GM12892 (cell line): ENCODE results near the gene PRKAR2B. TPM values are rescaled to one million over a fixed set of nuclear protein-coding genes. Genes with fewer than 3 reads are reported as not detected.

Source experiments
- DNase-seq: peaks from one replicate; pipeline ENCODE4 v3.0.0; 2011; ENCODE audit not compliant: insufficient read length
- FAIRE-seq: peaks from 2 replicates; lab custom pipeline; 2011; peaks lifted over from hg19 to GRCh38; lab: Jason Lieb, UNC
- POLR2A ChIP-seq: IDR thresholded peaks from 2 replicates; pipeline ENCODE4 v1.6.1; 2011; ENCODE audit warnings: low read depth, low read length, control low read depth
- POLR2AphosphoS5 ChIP-seq: IDR thresholded peaks from 2 replicates; pipeline ENCODE4 v1.6.1; 2011; ENCODE audit warnings: low read depth, low read length, control low read depth
- TAF1 ChIP-seq: IDR thresholded peaks from 2 replicates; pipeline ENCODE4 v1.6.1; 2011; ENCODE audit warnings: low read depth, mild to moderate bottlenecking, control low read depth, low read length, borderline replicate concordance
- polyA plus RNA-seq: library from polyadenylated mRNA; unstranded; fragments of >200 nt; gene quantifications from one replicate; pipeline ENCODE4 v1.2.1, GENCODE V29; 2012; ENCODE audit warnings: missing spikeins, inconsistent platforms; ENCODE audit not compliant: missing spikeins

Gene PRKAR2B
- 0.13 TPM for polyA plus RNA-seq

- DNase-seq, result peak; percentile 61
- no peak for TF ChIP-seq POLR2A
- no peak for TF ChIP-seq TAF1
- TF ChIP-seq POLR2AphosphoS5, result no peak
- FAIRE-seq, result no peak
These were observed at the start of gene PRKAR2B for GRCh38 chr7:107044347-107045194. Gene PRKAR2B (plus strand): TSS chr7:107044705. CDS start chr7:107044908, 203 bp downstream.

GRCh38 chr7:106994833-106995232 is 49.7 kb upstream of the PRKAR2B start:
- TF ChIP-seq POLR2AphosphoS5, result no peak
- no peak for TF ChIP-seq TAF1
- no peak for TF ChIP-seq POLR2A
- DNase-seq, result no peak
- no peak for FAIRE-seq

- no peak for FAIRE-seq
- no peak for TF ChIP-seq POLR2AphosphoS5
- TF ChIP-seq POLR2A, result no peak
- no peak for TF ChIP-seq TAF1
These were observed 46.8 kb upstream of the PRKAR2B start for GRCh38 chr7:106997487-106998271.

GRCh38 chr7:106999023-106999422 is 45.5 kb upstream of the PRKAR2B start:
- FAIRE-seq (no peak), DNase-seq (no peak)
- no peak for TF ChIP-seq TAF1
- TF ChIP-seq POLR2AphosphoS5, result no peak
- TF ChIP-seq POLR2A, result no peak

More at GRCh38 chr7:106997487-106998271, 46.8 kb upstream of the PRKAR2B start:
- DNase-seq, result no peak

- FAIRE-seq, result no peak
- DNase-seq, result no peak
- TF ChIP-seq POLR2A, result no peak
- TF ChIP-seq POLR2AphosphoS5, result no peak
- TF ChIP-seq TAF1, result no peak
These were observed 43.0 kb upstream of the PRKAR2B start for GRCh38 chr7:107001490-107001889.

- no peak for FAIRE-seq
These were observed 42.4 kb upstream of the PRKAR2B start for GRCh38 chr7:107002126-107002525.

GRCh38 chr7:107002529-107002998 is 41.9 kb upstream of the PRKAR2B start:
- TF ChIP-seq TAF1, result no peak
- no peak for TF ChIP-seq POLR2A
- no peak for TF ChIP-seq POLR2AphosphoS5
- FAIRE-seq (no peak), DNase-seq (no peak)

More at GRCh38 chr7:107002126-107002525, 42.4 kb upstream of the PRKAR2B start:
- TF ChIP-seq POLR2AphosphoS5 (no peak), POLR2A (no peak), TAF1 (no peak)
- DNase-seq, result no peak

GRCh38 chr7:107007007-107007891 is 37.3 kb upstream of the PRKAR2B start:
- DNase-seq (no peak), FAIRE-seq (no peak)

GRCh38 chr7:107007892-107008287 is 36.6 kb upstream of the PRKAR2B start:
- TF ChIP-seq TAF1, result no peak
- no peak for TF ChIP-seq POLR2A
- TF ChIP-seq POLR2AphosphoS5, result no peak
- FAIRE-seq (no peak), DNase-seq (no peak)

More at GRCh38 chr7:107007007-107007891, 37.3 kb upstream of the PRKAR2B start:
- no peak for TF ChIP-seq TAF1
- no peak for TF ChIP-seq POLR2A

GRCh38 chr7:107009846-107010203 is 34.7 kb upstream of the PRKAR2B start:
- TF ChIP-seq TAF1, result no peak
- no peak for TF ChIP-seq POLR2AphosphoS5
- no peak for TF ChIP-seq POLR2A
- no peak for DNase-seq
- no peak for FAIRE-seq

GRCh38 chr7:107012691-107013090 is 31.8 kb upstream of the PRKAR2B start:
- DNase-seq (no peak), FAIRE-seq (no peak)
- TF ChIP-seq POLR2A (no peak), POLR2AphosphoS5 (no peak), TAF1 (no peak)
